ENCODE results near the gene TIMP4.

TIMP4 gene

GRCh38 chr3:12120374-12121140 lies 38.2 kb downstream of the TIMP4 start:
- no peak for DNase-seq
- in situ Hi-C loops (cut with HindIII; ENCODE audit: low pct_ligation_motif_present, low pct_unique_long_range_greater_than_20kb, low sequenced_read_pairs) = no loop called here

GRCh38 chr3:12117473-12117872 lies 41.2 kb downstream of the TIMP4 start:
- in situ Hi-C loops (cut with HindIII; ENCODE audit: low pct_ligation_motif_present, low pct_unique_long_range_greater_than_20kb, low sequenced_read_pairs) = no loop called here
- DNase-seq = no peak

GRCh38 chr3:12116870-12117269 lies 41.8 kb downstream of the TIMP4 start:
- no peak for DNase-seq
- in situ Hi-C loops (cut with HindIII; ENCODE audit: low pct_ligation_motif_present, low pct_unique_long_range_greater_than_20kb, low sequenced_read_pairs) = no loop called here

GRCh38 chr3:12115849-12116248 lies 42.9 kb downstream of the TIMP4 start:
- in situ Hi-C loops (cut with HindIII; ENCODE audit: low pct_ligation_motif_present, low pct_unique_long_range_greater_than_20kb, low sequenced_read_pairs) = no loop called here
- DNase-seq = no peak

- in situ Hi-C loops (cut with HindIII; ENCODE audit: low pct_ligation_motif_present, low pct_unique_long_range_greater_than_20kb, low sequenced_read_pairs) = no loop called here
- no peak for DNase-seq
These were observed 43.6 kb downstream of the TIMP4 start for GRCh38 chr3:12115104-12115503.

- DNase-seq = no peak
- in situ Hi-C loops (cut with HindIII; ENCODE audit: low pct_ligation_motif_present, low pct_unique_long_range_greater_than_20kb, low sequenced_read_pairs) = no loop called here
These were observed 44.5 kb downstream of the TIMP4 start for GRCh38 chr3:12114251-12114650.

- no peak for DNase-seq
- in situ Hi-C loops (cut with HindIII; ENCODE audit: low pct_ligation_motif_present, low pct_unique_long_range_greater_than_20kb, low sequenced_read_pairs) = no loop called here
These were observed 51.5 kb downstream of the TIMP4 start for GRCh38 chr3:12107071-12107713.
